Measurements from ENCODE around the gene ATP11A.
"Not testable (repeated sequence)": the region's sequence is repeated elsewhere in the genome, so short reads cannot be mapped to it uniquely, and the experiment has no call there.

ATP11A gene

GRCh38 chr13:112799394-112799793 lies 109.6 kb downstream of the ATP11A start:
- no peaks in the 10 kb centered on the region for H3K79me2 ChIP-seq (ENCODE audit: control insufficient read depth, insufficient read depth, low read length, poor library complexity)
- no peak overlapping the region for H3K27ac ChIP-seq (ENCODE audit: low read depth, low read length)
- H2BK5ac ChIP-seq (ENCODE audit: low read depth, low read length, poor library complexity): no peak overlapping the region
- no CpG with 5 or more reads among the region's 1 CpG for WGBS (ENCODE audit: extremely low coverage, insufficient coverage, insufficient read length)
- H3K23ac ChIP-seq (ENCODE audit: low read length): no peak overlapping the region
- H4K91ac ChIP-seq (ENCODE audit: low read depth, low read length): no peak overlapping the region
- H3K4me2 ChIP-seq (ENCODE audit: low read length): no peak overlapping the region
- peaks cover 0 to 2% of the 10 kb centered on the region in 2 experiments for H3K4me1 ChIP-seq (ENCODE audit: control insufficient read depth in 1 of 2, insufficient read depth in 2 of 2, low read length in 2 of 2)
- DNase-seq: no peak
- H3K4me3 ChIP-seq (ENCODE audit: low read depth, low read length): no peak overlapping the region
- no peak overlapping the region for H3K14ac ChIP-seq (ENCODE audit: low read length)
- H2AK5ac ChIP-seq (ENCODE audit: low read length): no peak overlapping the region
- no peak overlapping the region for H4K8ac ChIP-seq (ENCODE audit: low read depth, low read length)
- H3K18ac ChIP-seq (ENCODE audit: low read length): no peak overlapping the region
- no peaks in the 10 kb centered on the region for H3K27me3 ChIP-seq (ENCODE audit: insufficient read depth, low read length)
- no peak overlapping the region for H3K9ac ChIP-seq (ENCODE audit: low read length)
- H2BK120ac ChIP-seq (ENCODE audit: insufficient read depth, low read length, poor library complexity): no peak overlapping the region
- peaks cover 0 to 6% of the 10 kb centered on the region in 2 experiments for H3K36me3 ChIP-seq (ENCODE audit: control insufficient read depth in 1 of 2, insufficient read depth in 2 of 2, low read length in 2 of 2)
- H2BK12ac ChIP-seq (ENCODE audit: low read length): no peak overlapping the region
- H3K9me3 ChIP-seq (ENCODE audit: insufficient read depth, low read depth, low read length): no peaks in the 10 kb centered on the region
- H3K79me1 ChIP-seq (ENCODE audit: low read length): no peaks in the 10 kb centered on the region
- H2AFZ ChIP-seq (ENCODE audit: insufficient read depth, low read length, poor library complexity): no peak overlapping the region
- H3K4ac ChIP-seq (ENCODE audit: low read depth, low read length): no peak overlapping the region
- no peak overlapping the region for H4K12ac ChIP-seq (ENCODE audit: low read depth, low read length)

- Histone ChIP-seq H3K36me3 (ENCODE audit: control insufficient read depth in 1 of 2, insufficient read depth in 2 of 2, low read length in 2 of 2) (peaks cover 0 to 6% of the 10 kb centered on the region in 2 experiments), H3K9me3 (ENCODE audit: insufficient read depth, low read depth, low read length) (no peaks in the 10 kb centered on the region), H3K9ac (ENCODE audit: low read length) (no peak overlapping the region), H2BK5ac (ENCODE audit: low read depth, low read length, poor library complexity) (no peak overlapping the region), H4K91ac (ENCODE audit: low read depth, low read length) (no peak overlapping the region), H2AFZ (ENCODE audit: insufficient read depth, low read length, poor library complexity) (no peak overlapping the region), H3K4me1 (ENCODE audit: control insufficient read depth in 1 of 2, insufficient read depth in 2 of 2, low read length in 2 of 2) (peaks cover 0 to 2% of the 10 kb centered on the region in 2 experiments), H3K4me3 (ENCODE audit: low read depth, low read length) (no peak overlapping the region), H4K12ac (ENCODE audit: low read depth, low read length) (no peak overlapping the region), H3K79me2 (ENCODE audit: control insufficient read depth, insufficient read depth, low read length, poor library complexity) (no peaks in the 10 kb centered on the region), H3K23ac (ENCODE audit: low read length) (no peak overlapping the region), H2BK120ac (ENCODE audit: insufficient read depth, low read length, poor library complexity) (no peak overlapping the region), H4K8ac (ENCODE audit: low read depth, low read length) (no peak overlapping the region), H2AK5ac (ENCODE audit: low read length) (no peak overlapping the region), H3K79me1 (ENCODE audit: low read length) (no peaks in the 10 kb centered on the region), H3K4ac (ENCODE audit: low read depth, low read length) (no peak overlapping the region), H3K14ac (ENCODE audit: low read length) (no peak overlapping the region), H3K27ac (ENCODE audit: low read depth, low read length) (no peak overlapping the region), H2BK12ac (ENCODE audit: low read length) (no peak overlapping the region), H3K18ac (ENCODE audit: low read length) (no peak overlapping the region), H3K27me3 (ENCODE audit: insufficient read depth, low read length) (no peaks in the 10 kb centered on the region), H3K4me2 (ENCODE audit: low read length) (no peak overlapping the region)
- whole genome bisulfite sequencing (ENCODE audit: extremely low coverage, insufficient coverage, insufficient read length): no CpG with 5 or more reads among the region's 1 CpG
- DNase-seq: no peak
These were observed 110.2 kb downstream of the ATP11A start for GRCh38 chr13:112800057-112800456.

- H3K4me2 ChIP-seq (ENCODE audit: low read length); H4K8ac ChIP-seq (ENCODE audit: low read depth, low read length); H3K23ac ChIP-seq (ENCODE audit: low read length); H2BK120ac ChIP-seq (ENCODE audit: insufficient read depth, low read length, poor library complexity); H3K4ac ChIP-seq (ENCODE audit: low read depth, low read length); H2AK5ac ChIP-seq (ENCODE audit: low read length); H3K4me1 ChIP-seq (ENCODE audit: control insufficient read depth in 1 of 2, insufficient read depth in 2 of 2, low read length in 2 of 2); H3K14ac ChIP-seq (ENCODE audit: low read length); H3K27ac ChIP-seq (ENCODE audit: low read depth, low read length); H3K27me3 ChIP-seq (ENCODE audit: insufficient read depth, low read length); H3K9ac ChIP-seq (ENCODE audit: low read length); H3K79me2 ChIP-seq (ENCODE audit: control insufficient read depth, insufficient read depth, low read length, poor library complexity); H3K4me3 ChIP-seq (ENCODE audit: low read depth, low read length); H3K79me1 ChIP-seq (ENCODE audit: low read length); H2AFZ ChIP-seq (ENCODE audit: insufficient read depth, low read length, poor library complexity); H2BK5ac ChIP-seq (ENCODE audit: low read depth, low read length, poor library complexity); H3K36me3 ChIP-seq (ENCODE audit: control insufficient read depth in 1 of 2, insufficient read depth in 2 of 2, low read length in 2 of 2); H3K18ac ChIP-seq (ENCODE audit: low read length); DNase-seq; H3K9me3 ChIP-seq (ENCODE audit: insufficient read depth, low read depth, low read length); H4K91ac ChIP-seq (ENCODE audit: low read depth, low read length); H2BK12ac ChIP-seq (ENCODE audit: low read length); H4K12ac ChIP-seq (ENCODE audit: low read depth, low read length): not testable (repeated sequence)
- WGBS (ENCODE audit: extremely low coverage, insufficient coverage, insufficient read length): no CpG with 5 or more reads among the region's 6 CpGs
These were observed 111.0 kb downstream of the ATP11A start for GRCh38 chr13:112800807-112801206.

GRCh38 chr13:112802802-112803195 lies 113.0 kb downstream of the ATP11A start:
- H3K23ac ChIP-seq (ENCODE audit: low read length): no peak overlapping the region
- no peak overlapping the region for H3K27ac ChIP-seq (ENCODE audit: low read depth, low read length)
- H2BK12ac ChIP-seq (ENCODE audit: low read length): no peak overlapping the region
- H2BK5ac ChIP-seq (ENCODE audit: low read depth, low read length, poor library complexity): no peak overlapping the region
- H3K4ac ChIP-seq (ENCODE audit: low read depth, low read length): no peak overlapping the region
- DNase-seq: no peak
- no peak overlapping the region for H2AK5ac ChIP-seq (ENCODE audit: low read length)
- no peak overlapping the region for H4K8ac ChIP-seq (ENCODE audit: low read depth, low read length)
- no peaks in the 10 kb centered on the region for H3K9me3 ChIP-seq (ENCODE audit: insufficient read depth, low read depth, low read length)
- no peak overlapping the region for H3K18ac ChIP-seq (ENCODE audit: low read length)
- no peak overlapping the region for H4K12ac ChIP-seq (ENCODE audit: low read depth, low read length)
- no peaks in the 10 kb centered on the region for H3K27me3 ChIP-seq (ENCODE audit: insufficient read depth, low read length)
- H3K14ac ChIP-seq (ENCODE audit: low read length): no peak overlapping the region
- no peaks in the 10 kb centered on the region for H3K79me2 ChIP-seq (ENCODE audit: control insufficient read depth, insufficient read depth, low read length, poor library complexity)
- no CpG with 5 or more reads among the region's 2 CpGs for WGBS (ENCODE audit: extremely low coverage, insufficient coverage, insufficient read length)
- peaks cover 0 to 2% of the 10 kb centered on the region in 2 experiments for H3K4me1 ChIP-seq (ENCODE audit: control insufficient read depth in 1 of 2, insufficient read depth in 2 of 2, low read length in 2 of 2)
- H4K91ac ChIP-seq (ENCODE audit: low read depth, low read length): no peak overlapping the region
- H3K36me3 ChIP-seq (ENCODE audit: control insufficient read depth in 1 of 2, insufficient read depth in 2 of 2, low read length in 2 of 2): peaks cover 11 to 12% of the 10 kb centered on the region in 2 experiments
- no peak overlapping the region for H3K9ac ChIP-seq (ENCODE audit: low read length)
- H3K79me1 ChIP-seq (ENCODE audit: low read length): no peaks in the 10 kb centered on the region
- H3K4me3 ChIP-seq (ENCODE audit: low read depth, low read length): no peak overlapping the region
- H3K4me2 ChIP-seq (ENCODE audit: low read length): no peak overlapping the region
- H2BK120ac ChIP-seq (ENCODE audit: insufficient read depth, low read length, poor library complexity): no peak overlapping the region
- H2AFZ ChIP-seq (ENCODE audit: insufficient read depth, low read length, poor library complexity): no peak overlapping the region
